Activated CD8-positive, alpha-beta memory T cell treated with anti-CD3 and anti-CD28 coated beads for 4 hours (primary cell): ENCODE results near the gene PCDHGC4.

Source experiments
- DNase-seq, 2 donors: peaks; one replicate each; pipeline ENCODE4 v3.0.0-alpha.2; 2020; ENCODE audit warnings: low read depth in 2 of 2

The PCDHGC4 gene

GRCh38 chr5:141529002-141529401 is 44.2 kb downstream of the PCDHGC4 start:
- no peak for DNase-seq

DNA sequence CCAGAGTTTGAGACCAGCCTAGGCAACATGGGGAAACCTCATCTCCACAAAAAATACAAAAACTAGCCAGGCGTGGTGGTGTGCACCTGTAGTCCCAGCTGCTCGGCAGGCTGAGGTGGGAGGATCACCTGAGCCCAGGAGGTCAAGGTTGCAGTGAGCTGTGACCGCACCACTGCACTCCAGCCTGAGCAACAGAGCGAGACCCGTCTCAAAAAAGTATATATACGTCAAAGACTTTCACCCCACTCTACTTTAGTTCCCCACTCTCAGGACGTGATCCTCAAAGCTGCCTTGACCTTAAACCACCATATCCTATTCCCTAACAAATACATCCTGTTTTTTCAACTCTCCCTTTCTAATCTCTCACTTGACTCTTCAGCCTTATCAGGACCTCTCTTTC is 45.0 kb downstream of the PCDHGC4 start:
- DNase-seq, result no peak

DNA sequence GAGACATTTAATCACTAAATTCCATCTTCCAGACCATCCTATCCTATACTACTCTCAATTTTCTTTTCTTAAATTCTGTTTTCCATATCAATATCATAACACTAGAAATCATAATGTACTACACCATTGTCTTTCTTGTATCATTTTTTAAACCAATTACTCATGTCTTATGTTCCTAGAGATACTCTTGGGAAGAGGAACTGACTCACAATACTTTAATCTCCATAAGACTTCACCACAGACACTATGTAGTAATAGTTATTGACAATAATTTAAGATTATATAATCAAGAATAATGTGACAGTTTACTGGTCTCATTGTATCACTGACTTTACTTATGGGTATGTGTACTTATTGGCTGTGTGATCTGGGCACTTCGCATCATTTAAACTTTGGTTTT is 47.9 kb downstream of the PCDHGC4 start:
- no peak for DNase-seq

DNA sequence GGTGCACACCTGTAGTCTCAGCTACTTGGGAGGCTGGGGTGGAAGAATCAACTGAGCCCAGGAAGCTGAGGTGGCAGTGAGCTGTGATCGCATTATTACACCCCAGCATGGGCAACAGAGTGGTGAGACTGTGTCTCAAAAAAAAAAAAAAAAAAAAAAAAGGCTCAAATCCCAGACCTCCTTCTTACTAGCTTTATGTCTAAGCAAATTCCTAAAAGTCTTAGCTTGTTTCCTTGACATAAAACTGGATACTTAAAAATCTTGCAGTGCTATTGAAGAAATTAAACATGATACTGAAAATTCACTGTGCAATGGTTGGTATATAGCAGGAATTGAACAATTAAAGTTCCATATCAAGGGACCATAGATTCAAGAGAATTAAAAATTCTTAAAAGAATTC is 49.1 kb downstream of the PCDHGC4 start:
- DNase-seq, result no peak

DNA sequence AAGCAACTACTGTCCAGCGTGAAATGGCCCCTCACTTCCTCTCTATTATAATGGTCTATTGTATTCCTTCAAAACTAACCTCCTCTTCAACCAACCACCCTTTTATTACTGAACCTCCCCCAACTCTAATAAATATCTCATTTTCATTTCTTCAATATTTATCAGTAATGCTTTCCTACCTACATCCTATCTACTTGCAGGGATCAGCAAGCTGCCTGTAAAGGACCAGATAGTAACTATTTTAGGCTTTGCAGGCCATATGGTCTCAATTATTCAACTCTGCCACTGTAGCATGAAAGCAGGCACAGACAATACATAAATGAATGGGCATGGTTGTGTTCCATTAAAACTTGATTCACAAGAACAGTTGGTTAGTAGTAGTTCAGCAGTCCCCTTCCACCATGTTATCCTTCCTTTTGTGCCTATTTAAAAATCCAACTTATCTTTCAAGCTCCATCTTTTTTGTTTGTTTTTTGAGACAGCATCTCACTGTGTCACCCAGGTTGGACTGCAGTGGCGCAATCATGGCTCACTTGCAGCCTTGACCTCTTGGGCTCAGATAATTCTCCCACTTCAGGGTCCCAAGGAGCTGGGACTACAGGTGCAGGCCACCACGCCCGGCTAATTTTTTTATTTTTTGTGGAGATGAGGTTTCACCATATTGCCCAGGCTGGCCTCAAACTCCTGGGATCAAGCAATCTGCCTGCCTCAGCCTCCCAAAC is 49.8 kb downstream of the PCDHGC4 start:
- DNase-seq, result no peak
